Measurements from ENCODE around the gene BICDL2.
A peak's percentile ranks its signal among the peaks of the same experiment; 100 is the strongest.
"Not testable (repeated sequence)": the region's sequence is repeated elsewhere in the genome, so short reads cannot be mapped to it uniquely, and the experiment has no call there.

BICDL2 gene

GRCh38 chr16:3065069-3065741, 28.5 kb upstream of the BICDL2 start, which contains the start of gene IL32:
Gene IL32 (plus strand): TSS chr16:3065640. CDS start chr16:3065812, 172 bp downstream.
- DNase-seq: peak; percentile 69 to 86

DNA sequence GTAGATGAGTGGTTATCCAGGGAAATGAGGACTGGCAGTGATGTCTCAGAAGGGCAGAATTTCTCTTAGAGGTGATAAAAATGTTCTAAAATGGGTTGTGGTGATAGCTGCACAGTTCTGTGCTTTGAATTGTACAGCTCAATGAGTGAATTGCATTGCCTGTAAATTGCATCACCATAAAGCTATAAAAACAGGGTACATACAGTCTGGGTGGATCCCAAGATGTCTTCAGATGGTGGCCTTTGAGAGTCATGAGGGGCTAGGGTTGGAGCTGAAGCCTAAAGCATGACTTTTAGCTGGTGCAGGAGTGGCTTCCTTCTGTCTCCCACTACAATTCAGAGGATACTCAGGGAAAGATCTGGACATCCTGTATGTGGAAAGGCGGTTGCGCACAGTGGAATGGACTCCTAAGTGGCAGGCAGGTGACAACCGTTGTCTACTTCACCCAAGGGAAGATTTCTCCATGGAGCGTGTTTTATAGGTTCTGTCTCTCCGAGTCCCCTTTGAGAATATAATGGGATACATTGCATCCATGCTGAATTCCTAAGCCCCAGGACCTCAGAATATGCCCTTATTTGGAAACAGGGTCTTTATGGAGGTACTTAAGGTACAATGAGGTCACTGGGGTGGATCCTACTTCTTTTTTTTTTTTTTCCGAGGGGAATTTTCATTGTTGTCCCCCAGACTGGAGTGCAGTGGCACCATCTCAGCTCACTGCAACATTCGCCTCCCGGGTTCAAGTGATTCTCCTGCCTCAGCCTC, 27.1 kb upstream of the BICDL2 start:
- no peak for DNase-seq

GRCh38 chr16:3062553-3062952, 25.8 kb upstream of the BICDL2 start:
- DNase-seq: no peak

DNA sequence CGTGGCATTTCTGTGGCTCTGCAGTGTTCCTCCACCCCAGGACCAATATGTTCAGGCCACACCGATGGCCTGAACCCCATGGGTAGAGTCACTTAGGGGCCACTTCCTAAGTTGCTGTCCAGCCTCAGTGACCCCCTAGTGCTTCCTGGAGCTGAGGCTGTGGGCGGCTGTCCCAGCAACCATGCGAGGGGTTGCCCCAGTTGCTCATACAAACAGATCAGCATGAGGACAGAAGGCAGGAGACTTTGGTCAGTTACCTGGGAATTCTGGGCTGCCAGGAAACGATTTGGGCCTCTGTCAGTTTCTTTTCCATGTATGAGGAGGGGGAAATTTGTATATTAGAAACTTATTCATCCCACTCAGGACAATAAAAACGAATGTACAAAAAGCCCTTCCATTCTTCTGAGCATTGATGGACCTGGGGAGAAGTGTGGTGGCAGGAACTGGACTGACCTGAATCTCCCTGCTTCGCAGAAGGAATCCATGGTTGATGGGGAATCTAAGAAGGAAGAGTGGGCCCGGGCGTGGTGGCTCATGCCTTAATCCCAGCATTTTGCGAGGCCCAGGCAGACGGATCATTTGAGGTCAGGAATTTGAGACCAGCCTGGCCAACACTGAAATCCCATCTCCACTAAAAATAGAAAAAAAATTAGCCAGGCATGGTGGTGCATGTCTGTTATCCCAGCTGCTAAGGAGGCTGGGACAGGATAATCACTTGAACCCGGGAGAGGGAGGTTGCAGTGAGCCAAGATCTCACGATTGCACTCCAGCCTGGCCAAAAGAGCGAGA, 23.8 kb upstream of the BICDL2 start:
- no peak for DNase-seq

GRCh38 chr16:3059723-3060242, 23.0 kb upstream of the BICDL2 start:
- no peak for DNase-seq

GRCh38 chr16:3059041-3059722, 22.4 kb upstream of the BICDL2 start:
- peak; percentile 86 to 88 for DNase-seq

DNA sequence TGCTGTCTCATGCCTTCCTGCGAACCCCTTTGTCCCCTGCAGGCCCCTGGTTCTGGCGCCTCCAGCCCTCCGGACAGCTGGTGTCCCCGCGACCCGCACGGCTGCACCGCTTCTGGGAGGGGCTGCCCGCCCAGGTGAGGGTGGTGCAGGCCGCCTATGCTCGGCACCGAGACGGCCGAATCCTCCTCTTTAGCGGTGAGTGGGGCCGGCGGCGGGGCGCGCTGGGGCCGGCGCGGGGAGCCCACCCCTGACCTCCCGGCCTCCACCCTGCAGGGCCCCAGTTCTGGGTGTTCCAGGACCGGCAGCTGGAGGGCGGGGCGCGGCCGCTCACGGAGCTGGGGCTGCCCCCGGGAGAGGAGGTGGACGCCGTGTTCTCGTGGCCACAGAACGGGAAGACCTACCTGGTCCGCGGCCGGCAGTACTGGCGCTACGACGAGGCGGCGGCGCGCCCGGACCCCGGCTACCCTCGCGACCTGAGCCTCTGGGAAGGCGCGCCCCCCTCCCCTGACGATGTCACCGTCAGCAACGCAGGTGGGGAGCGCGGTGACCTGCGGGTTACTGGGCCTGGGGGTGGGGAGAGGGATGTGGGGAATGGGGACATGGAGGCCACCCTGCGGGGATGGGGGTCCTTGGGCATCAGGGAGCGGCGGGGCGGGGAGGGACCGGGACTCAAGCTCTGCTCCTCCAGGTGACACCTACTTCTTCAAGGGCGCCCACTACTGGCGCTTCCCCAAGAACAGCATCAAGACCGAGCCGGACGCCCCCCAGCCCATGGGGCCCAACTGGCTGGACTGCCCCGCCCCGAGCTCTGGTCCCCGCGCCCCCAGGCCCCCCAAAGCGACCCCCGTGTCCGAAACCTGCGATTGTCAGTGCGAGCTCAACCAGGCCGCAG, 21.6 kb upstream of the BICDL2 start:
- DNase-seq: peak; percentile 51 to 52

- no peak for DNase-seq
Measured at GRCh38 chr16:3057181-3058138, 20.7 kb upstream of the BICDL2 start.

- DNase-seq: no peak
Measured at GRCh38 chr16:3056336-3057180, 19.8 kb upstream of the BICDL2 start.

DNA sequence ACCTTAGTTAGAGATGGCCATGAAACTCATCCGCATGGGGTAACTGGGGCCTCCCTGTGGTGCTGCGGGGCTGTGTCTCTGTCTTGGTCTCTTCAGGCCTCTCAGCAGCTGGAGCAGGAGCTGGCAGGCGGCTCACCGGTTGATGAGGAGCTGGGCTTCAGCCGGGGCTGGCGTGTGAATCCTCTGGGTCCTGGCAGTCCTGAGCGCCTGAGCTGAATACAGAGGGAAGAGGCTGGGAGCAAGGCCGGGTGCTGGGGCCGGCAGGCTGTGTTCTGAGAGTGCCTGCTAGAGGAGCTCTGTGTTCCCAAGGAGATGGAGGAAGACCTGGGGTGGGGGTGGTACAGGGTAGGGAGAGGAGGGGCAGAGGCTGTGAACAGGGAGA, 19.0 kb upstream of the BICDL2 start:
- DNase-seq: not testable (repeated sequence)

DNA sequence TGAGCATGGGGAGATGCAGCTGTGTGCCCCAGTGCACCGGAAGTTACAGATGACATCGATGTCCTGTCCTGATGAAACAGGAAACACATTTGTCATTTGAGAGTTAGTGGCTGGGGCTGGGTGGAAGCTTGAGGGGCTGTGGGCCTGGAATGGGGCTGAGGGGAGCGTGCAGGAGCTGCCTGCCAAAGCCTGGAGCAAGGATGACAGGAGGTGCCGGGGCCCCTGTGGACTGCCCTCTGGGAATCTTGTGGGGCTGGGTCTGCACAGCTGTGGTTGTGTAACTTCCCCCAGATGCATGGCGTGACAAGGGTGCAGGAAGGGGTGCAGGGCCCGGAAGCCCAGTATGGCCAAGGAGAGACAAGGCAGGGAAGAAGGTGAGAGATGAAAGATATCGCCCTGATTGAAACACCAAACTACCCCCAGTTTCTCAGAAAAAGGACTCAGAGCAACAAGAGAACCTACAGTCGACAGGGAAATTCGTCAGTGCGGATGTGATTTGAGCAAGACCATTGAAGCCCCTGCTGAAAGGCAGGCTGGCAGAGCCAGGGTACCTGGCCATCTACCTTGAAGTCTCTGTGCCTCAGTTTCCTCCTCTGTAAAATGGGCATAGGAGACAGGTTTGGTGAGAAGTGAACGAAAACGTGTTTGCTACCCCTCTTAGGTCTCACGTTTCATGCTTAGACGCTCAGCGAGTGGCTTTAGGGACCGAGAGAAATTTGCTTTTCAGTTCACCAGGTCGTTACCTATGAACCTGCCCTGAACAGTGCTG, 18.4 kb upstream of the BICDL2 start:
- DNase-seq: no peak

GRCh38 chr16:3053330-3053710, 16.6 kb upstream of the BICDL2 start:
- DNase-seq: not testable (repeated sequence)

GRCh38 chr16:3052571-3053329, 16.0 kb upstream of the BICDL2 start:
- not testable (repeated sequence) for DNase-seq

GRCh38 chr16:3051494-3051893, 14.8 kb upstream of the BICDL2 start:
- DNase-seq: no peak

- no peak for DNase-seq
Measured at GRCh38 chr16:3051009-3051408, 14.3 kb upstream of the BICDL2 start.

DNA sequence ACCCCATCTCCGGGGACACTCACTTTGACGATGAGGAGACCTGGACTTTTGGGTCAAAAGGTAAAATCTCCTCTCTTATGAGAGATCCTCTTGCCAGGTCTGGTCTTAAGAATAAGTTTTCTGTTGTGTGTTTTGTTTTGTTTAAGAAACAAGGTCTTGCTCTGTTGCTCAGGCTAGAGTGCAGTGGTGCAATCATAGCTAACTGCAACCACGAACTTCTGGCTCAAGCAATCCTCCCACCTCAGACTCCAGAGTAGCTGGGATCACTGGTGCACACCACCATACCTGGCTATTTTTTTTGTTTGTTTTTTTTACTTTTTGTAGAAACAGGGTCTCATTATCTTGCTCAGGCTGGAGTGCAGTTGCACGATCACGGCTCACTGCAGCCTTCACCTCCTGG, 13.7 kb upstream of the BICDL2 start:
- no peak for DNase-seq

DNA sequence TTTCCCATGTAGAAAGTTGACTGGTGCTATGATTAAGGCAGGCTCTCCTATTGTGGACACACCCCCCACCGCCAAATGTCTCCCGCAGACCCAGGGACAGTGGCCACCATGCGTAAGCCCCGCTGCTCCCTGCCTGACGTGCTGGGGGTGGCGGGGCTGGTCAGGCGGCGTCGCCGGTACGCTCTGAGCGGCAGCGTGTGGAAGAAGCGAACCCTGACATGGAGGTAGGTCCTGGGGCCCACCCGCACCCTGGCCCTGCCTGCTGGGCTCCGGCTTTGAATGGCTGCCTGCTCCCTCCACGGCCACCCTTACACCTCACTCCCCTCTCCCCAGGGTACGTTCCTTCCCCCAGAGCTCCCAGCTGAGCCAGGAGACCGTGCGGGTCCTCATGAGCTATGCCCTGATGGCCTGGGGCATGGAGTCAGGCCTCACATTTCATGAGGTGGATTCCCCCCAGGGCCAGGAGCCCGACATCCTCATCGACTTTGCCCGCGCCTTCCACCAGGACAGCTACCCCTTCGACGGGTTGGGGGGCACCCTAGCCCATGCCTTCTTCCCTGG, 13.3 kb upstream of the BICDL2 start:
- DNase-seq: no peak

DNA sequence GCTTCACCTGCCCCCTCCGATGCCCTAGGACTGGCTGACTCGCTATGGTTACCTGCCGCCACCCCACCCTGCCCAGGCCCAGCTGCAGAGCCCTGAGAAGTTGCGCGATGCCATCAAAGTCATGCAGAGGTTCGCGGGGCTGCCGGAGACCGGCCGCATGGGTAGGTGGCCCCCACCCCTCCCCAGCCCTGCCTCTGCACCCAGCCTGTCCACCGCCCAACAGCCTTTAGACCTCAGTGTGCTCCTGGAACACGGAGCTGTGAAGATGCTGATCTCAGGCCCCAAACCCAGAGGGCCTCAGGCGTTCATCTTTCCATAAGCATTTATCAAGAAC, 10.6 kb upstream of the BICDL2 start:
- DNase-seq: no peak
